T-helper 2 cell treated with Interferon-gamma antibody and Interleukin-4, amounts not matched to agents 100 ng/mL and 5 ng/mL, for 36 hours (primary cell): ENCODE measurements around the gene SKOR2. TPM values are rescaled to one million over a fixed set of nuclear protein-coding genes. Genes with fewer than 3 reads are reported as not detected.

Experiments used
- intact Hi-C: fragments of 100-400 bp; cut with micrococcal nuclease; formaldehyde crosslinking; loops from one replicate; pipeline ENCODE4 v1.15.1; 2023
- total RNA-seq: library from RNA; stranded (reverse); gene quantifications from 2 replicates; pipeline ENCODE4 v1.2.3, GENCODE V29; 2022

The SKOR2 gene
- total RNA-seq, 1 donor from 2014 or later, result not detected

DNA sequence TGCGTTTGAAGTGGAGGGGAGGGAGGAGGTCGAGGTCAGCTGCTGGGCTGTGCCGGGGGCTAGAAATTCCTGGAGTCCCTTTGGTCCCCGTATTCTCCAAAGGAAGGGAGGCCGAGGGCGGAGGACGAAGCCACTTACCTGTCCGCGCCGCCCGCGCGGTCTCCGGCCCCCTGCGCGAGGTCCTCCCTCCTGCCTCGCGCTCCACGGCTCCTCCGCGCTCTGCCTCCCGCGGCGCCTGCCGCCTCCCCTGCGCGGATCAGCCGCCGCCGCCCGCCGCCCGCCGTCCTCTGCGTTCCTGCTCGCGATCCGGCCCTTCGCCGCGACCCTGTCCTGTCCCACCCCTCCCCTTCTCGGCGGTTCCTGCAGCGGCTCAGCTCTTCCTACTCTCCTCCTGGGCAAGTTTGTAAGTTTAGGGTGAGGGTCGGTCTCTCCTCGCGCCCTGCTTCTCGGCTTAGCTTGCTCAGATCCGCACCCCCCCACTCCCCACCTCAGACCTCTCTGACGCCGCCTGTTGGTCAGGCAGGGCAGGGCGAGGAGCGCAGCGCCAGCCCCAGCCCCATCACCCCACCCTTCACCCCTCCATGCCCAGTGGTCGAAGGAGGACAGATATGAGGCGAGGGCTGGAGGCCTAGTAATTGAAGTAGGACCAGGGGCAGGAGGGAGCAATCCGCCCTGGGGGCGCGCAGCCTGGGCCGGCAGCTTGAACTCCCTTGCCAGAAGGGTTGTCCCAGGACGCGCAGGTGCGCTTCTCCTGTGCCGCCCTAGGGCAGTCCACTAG, 9.7 kb upstream of the SKOR2 start:
- intact Hi-C loops, result no loop called here

DNA sequence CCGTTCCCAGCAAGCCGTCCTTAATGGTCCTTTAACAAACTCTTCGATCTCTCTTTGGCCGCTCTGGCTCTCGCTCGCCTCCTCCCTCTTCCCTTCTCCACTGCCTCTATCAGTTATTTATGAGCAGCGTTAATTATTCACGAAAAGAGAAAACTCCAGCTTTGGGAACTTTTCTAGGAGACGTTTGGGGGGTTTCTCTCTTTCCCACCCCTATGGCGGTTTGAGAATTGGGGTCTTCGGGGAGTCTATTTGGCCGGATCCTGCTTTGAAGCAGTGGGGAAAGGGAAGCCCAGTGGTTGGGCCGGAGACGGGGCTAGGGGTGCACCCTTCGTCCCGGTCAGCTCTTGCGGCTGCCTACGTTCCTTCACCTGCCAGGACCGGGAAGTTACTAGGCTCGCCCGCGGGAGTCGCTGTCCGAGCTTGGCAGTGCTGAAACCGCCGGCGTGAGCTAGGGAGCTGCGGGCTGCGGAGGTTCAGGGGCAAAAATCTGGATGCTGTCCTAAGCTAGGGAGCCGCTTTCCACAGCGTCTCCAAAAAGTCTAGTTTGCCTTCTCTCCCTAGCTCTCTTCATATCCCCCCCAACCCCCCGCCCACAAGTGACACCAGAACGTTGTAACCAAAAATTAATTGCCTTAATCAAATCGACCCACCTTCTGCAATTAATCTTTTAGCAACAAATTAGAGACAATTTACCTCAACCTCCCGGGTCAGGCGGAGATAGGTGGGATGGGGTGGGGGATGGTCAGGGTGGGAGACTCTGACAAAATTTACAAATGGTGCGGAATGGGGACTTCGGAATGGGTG, 8.9 kb upstream of the SKOR2 start:
- intact Hi-C loops, result no loop called here

DNA sequence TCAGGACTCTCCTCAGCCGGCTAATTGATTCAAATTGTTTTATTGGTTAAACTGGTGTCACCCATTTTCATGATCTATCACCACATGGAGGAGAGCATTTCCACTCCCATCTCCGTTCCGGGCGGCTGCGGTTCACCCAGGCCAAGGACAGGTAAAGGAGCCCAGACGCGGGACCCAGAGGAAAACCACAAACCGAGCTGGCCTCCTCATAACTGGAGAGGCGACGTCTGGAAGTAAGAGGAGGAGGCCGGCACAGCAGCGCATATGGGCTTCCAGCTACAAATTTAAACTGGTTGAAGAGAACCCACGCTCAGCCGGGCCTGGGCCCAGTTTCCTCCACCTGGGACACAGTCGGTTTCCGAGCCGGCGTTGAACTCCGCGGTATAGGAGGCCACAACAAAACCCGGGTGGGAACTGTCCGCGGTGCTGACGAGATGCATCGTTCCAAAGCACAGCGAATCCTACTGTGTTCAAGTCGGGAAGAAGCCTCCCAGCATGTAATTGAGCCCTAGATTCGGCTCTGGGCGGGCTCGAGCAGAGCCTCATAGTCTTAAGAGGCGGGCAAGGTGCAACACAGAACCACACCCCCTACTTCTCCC, 3.0 kb upstream of the SKOR2 start:
- intact Hi-C loops, result no loop called here

DNA sequence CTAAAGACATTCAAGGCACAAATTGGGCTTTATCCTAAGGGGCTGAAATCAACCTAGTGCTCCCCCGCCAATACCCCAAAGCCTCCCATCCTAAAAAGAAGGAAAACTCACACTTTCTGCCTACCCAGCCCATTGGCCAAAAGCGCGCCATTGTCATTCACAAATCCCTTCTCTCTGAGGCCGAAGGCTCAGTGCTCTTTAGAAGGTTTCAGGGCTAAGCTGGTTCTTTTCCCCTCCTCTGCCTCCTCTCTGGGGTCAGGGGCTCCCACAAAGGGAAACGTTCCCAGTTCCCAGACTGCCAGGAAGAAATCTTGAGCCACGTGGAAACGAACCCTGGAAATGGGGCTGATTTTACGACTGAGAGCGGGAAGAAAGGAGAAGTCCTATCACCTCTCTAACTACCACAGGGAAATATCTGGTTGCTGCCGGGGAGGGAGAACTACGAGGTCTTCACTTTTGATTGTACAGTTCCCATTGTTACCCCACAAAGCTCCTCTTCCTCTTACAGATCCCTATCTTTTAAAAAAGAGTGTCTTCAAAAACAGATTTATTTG, 1.7 kb upstream of the SKOR2 start:
- intact Hi-C loops, result no loop called here

DNA sequence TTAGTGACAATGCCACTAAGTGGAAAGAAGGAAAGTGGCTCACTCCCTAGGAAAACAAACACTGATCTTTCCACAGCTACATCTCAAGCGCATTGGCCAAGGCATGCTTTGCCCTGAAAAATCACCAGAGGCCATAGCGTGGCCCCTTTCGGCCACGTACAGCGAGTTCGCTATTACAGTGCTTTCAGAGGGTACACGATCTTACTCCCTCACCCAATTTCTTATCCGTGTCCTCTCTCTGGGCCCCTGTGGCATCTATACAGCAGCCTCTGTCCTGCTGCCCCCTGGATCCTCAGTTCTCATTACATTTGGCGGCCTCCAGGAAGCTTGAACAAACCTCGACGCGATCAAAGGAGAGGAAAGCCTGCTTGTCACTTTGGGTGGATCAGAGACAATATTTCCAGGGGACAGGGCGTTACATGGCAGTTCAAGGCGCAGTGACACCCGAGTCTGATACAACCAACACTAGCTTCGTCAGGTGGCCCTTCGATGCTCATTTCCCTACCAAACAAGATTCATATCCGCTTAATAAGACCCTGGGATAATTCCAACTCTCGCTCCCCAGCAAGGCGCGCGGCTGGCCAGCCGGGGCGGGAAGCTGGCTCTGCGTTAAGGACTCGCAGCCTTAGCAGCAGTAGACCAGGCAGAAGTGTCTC, 941 bp downstream of the SKOR2 start:
- intact Hi-C loops, result no loop called here

DNA sequence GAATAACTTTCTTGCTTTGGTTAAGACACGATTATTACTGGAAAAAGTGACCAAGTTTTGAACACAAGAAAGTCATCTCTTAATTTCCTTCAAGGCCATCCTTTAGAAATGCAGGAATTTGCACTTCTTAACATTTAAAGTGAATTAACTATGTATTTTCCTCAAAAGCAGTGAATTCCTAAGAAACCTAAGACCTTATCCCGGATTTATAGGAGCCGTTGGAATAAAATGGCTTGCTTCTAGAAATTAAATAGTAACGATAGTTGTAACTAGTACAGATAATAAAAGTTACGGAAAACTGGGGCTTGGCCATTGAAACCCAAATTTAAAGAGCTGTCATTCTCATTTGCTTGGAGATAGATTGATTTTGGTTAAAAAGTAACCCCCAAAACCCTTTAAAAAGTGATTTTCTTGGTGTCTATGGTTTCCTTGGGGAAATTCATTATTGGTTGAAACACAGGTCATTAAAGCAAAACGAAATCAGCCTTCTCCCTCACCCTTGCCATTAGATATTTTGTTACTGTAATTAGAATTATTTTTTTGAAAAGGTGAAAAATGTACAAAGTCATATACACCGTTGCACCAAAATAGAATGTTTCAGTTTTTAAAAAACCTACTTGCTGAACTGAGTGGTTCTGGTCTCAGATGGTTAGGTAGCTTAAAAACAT, 2.0 kb downstream of the SKOR2 start:
- intact Hi-C loops, result loop anchor here (2.0 kb wide), 1 partner anchor 13 kb away; no protein-coding TSS in a partner anchor

DNA sequence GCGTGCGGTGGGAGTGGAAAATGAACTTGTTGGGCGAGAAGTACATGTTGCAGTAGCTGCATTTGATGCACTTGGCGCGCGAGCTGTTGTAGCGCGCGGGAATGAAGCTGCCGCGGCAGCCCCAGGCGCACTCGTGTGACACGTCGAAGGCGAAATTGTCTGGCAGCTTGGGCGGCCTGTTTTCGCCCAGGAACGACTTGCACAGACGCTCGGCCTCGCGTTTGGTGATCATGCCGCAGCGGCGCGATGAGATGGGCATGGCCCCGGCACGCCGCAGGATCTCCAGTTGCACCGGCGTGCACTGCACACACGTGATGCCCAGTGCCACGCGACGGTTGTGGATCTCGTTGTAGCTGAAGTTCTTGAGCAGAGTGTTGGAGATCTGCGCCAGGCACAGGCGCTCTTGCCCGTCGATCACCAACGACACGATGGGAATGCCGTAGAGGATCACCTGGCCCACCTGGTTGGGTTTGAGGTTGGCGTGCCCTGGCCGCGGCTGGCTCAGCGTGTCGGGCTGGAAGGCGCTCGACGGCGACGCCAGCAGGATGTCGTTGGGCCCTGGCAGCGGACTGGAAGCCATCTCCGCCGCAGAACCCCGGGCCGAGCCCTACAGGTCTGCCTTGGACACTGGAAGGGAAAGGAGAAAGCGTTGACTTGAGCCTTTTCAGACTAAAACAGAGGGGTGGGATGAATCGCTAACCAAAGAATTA, 2.7 kb downstream of the SKOR2 start:
- intact Hi-C loops, result loop anchor here (2.0 kb wide), 1 partner anchor 14 kb away; no protein-coding TSS in a partner anchor

DNA sequence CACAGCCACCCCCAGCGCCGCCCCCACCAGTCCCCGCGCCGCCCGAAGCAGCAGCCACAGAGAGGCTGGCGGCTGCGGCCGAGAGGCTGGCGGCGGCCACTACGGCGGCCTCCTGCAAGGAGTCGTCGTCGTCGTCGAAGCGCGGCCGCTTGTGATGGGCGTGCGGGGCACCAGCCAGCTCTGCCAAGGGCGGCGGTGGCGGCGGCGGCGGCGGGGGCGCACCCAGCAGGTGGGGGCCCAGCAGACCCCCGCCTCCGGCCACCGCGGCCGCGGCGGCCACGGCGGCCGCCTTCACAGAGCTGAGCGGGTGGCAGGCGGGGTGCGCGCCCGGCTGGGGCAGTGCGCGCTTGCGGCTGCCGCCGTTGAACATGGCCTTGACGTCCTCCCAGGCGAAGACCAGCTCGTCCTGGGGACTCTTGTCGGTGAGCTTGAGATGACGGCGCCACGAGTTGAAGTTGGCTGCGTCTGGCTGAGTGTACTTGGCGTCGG, 3.3 kb downstream of the SKOR2 start:
- intact Hi-C loops, result loop anchor here (2.0 kb wide), 1 partner anchor 15 kb away; no protein-coding TSS in a partner anchor

DNA sequence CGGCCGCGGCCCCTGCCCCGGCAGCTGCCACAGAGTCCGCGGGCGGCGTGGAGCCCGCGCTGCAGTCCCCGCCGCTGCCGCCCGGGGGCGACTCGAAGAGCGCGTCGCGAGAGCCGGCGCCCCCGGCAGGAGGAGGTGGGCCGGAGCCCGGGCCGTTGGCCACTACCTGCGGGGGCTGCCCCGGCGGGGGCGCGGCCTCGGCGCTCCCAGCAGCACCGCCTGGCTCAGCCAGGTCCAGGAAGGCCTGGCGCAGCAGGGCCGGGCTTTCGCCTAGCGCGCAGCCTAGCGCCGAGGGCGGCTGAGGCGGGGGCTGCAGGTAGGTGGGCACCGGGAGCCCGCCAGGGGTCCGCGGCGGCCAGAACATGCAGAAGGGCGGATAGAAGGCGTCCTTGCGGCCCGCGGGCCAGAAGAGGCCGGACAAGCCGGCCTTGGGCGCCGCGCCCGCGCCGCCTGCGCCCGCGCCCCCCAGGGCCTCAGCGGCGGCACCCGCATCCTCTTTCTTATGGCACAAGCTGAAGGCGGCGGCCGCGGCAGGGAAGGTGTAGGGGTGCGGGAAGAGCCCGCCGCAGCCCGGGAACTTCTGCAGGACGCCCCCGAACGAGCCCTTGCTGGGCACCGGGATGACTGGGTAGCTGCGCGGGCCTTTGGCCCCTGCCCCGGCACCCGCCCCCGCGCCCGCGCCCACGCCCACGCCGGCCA, 3.9 kb downstream of the SKOR2 start:
- intact Hi-C loops, result loop anchor here (2.0 kb wide), 1 partner anchor 15 kb away; no protein-coding TSS in a partner anchor

DNA sequence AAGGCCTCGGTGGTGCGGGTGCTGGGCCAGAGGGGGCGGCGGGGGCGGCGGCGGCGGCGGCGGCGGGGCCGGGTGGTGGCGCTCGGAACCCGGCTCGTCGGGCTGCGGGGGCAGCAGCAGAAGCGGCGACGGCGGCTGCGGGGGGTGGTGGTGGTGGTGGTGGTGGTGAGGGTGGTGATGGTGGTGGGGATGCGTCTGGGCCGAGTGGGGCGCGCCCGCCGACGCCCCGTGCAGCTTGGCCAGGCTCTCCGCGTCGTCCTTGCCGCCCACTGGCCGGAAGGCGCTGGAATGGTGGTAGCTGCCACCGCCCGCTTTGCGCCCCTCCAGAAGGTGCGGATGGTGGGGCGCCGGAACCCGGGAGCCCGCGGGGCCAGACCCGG, 4.4 kb downstream of the SKOR2 start:
- intact Hi-C loops, result no loop called here

DNA sequence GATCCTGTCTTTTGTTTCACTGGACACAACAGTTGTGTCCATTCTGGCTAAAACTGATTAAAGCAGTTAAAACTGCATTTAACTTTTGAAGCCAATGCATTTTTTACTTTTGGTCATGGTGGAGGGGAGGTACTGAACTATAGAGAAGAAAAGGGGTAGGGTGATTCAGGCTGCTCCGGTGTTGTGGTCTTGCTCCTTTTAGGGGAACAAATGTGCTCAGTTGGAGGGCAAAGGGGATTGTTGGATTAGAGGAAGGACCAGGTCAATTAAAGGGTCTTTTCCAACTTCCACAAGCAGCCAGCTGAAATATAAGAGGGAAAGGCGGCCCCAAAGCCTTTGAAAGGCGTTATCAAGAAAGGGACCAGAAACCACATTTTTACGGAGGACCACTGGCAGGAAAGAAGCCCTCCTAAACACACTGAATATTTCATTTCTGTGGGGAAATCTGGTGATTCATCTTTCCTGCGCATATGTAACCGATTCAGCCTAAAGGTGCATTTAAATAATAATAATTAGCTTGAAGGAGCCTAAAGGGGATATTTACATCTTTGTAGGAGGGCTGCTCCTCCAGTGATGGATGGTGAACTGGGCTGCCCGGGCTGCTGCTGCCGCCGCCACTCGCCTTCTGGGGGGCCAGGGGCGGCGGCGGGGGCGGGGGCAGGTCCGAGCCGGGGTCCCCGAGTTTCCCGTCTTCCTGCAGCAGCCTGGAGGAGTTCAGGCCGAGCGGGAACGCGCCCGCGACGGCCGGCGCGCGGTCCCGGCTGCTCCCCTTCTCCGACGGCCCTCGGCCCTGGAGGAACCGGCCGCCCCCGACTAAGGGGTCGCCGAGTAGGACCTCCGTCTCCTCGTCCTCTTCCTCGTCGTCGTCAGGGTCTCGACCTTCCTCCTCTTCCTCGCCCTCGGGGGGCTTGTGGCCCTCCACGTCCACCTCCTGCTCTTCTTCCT, 5.2 kb downstream of the SKOR2 start:
- intact Hi-C loops, result no loop called here

DNA sequence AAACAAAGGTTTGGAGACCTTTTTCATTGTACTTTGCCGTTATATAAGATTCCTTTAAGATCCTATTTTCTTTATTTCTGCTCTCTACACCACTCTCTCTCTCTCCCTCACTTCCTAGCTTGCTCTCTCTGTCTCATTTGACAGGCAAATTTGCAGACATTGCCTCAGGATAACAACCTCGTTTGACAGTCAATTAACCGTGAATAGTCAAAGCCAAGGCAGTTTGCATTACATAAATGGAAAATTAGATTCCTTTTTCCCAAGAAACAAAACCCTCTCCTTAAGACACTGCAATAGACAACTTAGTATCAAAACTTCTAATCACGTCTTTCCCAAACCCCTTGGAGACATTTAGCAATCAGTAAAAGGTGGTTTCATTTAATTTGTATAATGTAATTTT, 7.4 kb downstream of the SKOR2 start:
- intact Hi-C loops, result no loop called here

DNA sequence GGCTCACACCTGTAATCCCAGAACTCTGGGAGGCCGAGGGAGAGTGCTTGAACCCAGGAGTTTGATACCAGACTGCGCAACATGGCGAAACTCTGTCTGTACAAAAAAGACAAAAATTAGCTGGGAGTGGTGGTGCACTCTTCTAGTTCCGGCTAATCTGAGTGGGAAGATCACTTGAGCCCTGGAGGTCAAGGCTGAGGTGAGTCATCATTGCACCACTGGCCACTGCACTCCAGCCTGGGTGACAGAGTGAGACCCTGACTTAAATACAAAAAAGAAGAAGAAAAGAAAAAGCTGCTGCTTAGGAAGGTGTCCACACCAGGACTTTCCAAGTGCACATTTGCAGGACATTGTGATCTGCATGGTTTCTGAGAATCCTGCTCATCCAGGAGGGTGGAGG, 16.4 kb downstream of the SKOR2 start:
- intact Hi-C loops, result no loop called here

DNA sequence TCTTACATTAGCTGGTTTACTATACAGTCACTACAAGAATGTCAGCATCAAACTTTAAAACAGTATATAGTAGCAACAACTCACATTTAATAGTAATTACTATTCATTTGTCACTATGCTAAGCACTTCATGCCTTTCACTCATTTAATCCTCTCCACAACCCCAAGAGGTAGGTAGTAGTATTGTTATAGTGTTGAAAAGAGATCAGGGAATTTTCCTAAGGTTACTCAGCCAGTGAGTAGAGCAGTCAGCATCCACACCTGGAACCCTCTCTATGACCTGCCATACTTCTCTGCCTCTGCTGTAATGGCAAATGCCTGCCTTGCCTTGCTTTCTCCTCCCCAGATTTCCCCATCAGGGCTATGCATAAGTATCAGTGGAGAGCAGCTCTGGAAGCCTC, 24.8 kb downstream of the SKOR2 start:
- intact Hi-C loops, result no loop called here

DNA sequence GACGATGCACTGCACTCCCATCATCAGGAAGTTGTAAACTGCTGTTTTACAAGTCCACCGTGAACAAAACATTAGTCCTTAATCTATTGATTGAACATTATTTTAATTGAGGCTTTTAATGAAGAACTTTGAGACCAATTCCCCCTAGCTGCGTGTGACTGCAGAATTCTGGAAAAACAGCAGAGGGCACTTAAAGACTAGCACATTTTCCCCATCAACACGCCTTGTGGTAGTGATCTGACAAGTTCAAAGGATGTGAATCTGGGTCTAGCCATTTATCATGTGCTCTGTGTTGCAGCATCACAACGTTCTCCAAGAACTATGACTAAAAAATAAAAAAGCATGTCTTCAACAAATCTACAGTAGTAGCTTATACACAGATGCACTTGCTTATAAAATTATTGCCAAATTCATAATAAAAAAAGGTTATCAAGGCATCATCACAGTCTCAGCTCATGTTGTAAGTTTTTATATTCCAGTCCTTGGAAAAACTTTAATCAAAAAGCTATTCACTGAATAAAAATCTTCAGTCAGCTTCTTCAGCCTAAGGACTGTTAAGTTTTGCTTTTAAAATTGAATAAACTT, 35.8 kb downstream of the SKOR2 start:
- intact Hi-C loops, result loop anchor here (1.0 kb wide), 1 partner anchor 534 kb away; no protein-coding TSS in a partner anchor

DNA sequence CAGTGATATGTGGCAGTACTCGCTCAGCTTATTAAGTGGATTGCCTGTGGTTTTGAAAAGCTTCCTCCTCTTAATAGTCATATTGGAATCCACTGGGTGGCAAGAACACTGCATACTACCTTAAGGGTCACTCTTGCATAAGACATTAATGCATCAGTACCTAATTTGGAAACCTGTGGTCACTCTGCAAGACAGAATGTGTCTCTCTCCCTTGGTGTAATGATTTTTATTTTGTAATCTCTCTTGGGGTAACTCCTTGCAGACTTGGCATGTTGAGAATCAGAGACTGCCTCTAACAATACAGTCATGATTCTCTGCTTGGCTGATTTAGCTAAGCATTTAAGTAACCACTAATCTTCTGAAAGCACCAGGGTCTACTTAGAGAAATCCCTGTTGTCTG, 42.3 kb downstream of the SKOR2 start:
- intact Hi-C loops, result no loop called here

DNA sequence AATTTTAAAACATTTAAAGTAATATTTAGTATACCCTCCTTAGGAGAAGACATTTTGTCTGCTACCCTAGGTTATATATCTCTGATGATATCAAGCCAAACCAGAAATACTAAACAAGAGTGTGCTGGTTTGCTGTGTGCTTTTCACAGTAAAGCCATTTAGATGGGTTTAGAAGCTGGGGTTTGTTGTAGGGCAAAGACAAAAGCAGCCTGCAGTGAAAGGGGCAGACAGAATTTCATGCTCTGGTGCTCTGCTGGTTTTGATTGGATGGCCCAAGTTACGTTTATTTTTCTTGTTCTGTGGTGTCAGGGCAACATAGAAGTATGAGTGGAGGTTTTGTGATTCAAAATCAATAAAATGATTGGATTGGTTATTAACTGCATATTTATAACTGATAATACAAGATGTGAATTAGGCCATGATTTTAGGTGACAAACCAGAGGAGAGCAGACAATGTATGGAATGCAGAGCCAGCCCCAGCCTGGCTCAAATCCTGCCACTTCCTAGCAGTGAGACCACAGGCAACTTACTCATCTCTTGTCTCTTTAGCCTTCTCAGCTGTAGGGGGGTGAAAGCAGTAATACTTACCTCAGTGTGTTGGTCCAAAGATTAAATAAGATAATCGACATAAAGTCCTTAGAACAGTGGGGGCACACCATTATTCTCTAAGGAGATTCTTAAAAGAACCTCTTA, 44.4 kb downstream of the SKOR2 start:
- intact Hi-C loops, result no loop called here
